Activated CD4-positive, CD25-positive, alpha-beta regulatory T cell treated with anti-CD3 and anti-CD28 coated beads, Interleukin-2, amount 50 U/mL, for 24 hours (primary cell): Measurements from ENCODE around the gene ATF6.

ENCODE experiments used
- ATAC-seq, 2 donors: fragments of 150-1000 bp; cut with Tn5 transposase; one replicate each; pipeline ENCODE4 v1.10.0; 2021; ENCODE audit warnings: mild to moderate bottlenecking in 1 of 2, moderate library complexity in 1 of 2

ATF6 gene

DNA sequence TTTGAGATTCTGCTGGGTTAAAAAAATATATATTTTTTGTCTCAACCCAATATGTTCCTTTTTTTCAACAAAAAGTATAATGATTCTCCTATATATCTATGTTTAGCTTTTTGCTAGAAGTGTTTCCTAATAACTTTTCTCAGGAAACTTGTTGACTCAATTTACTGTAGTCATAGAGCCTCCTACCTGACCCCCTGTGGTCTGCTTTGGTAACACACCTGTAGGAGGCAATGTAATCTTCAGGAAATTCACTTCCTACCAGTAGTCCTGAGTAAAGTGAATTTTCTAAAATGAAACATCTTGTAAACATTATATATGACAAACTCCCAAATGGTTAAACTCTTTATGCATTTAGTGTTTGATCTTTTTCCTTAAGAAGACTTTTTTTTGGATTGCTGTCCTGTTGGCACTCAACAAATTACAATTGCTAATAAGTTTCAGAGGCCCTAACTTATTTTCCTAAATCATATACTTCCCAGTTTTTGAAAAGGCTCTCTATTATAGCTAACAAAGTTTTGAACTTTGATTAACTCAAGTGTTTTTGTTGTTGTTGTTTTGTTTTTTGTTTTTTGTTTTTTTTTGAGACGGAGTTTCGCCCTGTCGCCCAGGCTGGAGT, 139.3 kb downstream of the ATF6 start:
- peak in 1 of 2 donors; percentile 38 for ATAC-seq

DNA sequence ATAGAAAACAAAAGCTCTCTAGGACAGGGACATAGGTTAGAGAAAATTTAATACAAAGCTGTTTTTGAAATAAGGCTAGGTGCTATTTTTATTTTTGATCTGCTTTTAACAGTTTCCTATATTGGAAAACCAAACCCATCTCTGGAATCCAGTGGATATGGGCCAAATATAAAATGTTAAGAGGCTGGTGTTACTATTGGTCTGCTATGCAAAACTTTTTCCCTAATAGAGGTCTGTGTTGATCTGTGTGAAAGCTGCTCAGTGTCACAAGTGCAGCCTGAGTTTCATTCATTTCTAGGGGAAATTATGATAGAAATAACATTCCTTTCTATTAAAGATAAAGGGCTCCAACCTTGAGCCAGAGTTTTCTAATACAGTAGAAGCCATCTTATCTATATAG, 141.1 kb downstream of the ATF6 start:
- no peak for ATAC-seq

DNA sequence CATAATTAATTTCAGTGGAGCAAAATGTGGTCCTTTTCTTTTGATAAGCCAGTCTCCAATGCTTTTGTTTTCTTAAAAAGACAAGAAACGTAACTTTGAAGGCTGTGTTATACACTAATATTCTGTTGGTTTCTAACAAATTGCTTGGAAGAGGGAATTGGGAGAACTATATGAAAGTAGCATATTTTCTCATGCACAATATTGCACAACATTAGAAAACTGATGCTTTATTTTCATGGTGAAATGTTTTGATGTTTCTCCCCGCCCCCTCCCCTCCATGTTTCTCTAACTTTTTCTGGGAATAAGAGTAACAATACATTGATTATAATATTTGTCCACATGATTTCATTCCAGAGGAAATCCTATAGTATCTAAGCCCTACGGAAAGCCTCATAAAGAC, 142.1 kb downstream of the ATF6 start:
- ATAC-seq = no peak

DNA sequence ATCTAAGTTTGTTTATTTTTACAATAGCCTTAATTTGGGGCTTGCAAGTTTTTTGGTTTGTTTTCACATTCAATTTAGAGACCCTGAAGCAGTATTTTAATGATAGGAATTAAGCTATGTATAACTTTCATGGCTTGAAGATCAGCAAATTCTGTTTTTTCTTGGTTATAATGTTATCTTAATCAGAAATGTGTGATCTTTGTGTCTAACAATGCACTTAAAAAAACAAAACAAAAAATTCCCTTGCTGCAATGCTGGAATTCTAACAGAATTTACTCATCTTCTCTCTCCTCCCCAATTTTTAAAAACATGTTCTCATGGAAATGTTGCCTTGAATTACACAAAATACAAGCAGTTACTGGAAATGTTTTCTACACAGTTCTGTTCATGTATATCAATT, 144.5 kb downstream of the ATF6 start:
- ATAC-seq = no peak

DNA sequence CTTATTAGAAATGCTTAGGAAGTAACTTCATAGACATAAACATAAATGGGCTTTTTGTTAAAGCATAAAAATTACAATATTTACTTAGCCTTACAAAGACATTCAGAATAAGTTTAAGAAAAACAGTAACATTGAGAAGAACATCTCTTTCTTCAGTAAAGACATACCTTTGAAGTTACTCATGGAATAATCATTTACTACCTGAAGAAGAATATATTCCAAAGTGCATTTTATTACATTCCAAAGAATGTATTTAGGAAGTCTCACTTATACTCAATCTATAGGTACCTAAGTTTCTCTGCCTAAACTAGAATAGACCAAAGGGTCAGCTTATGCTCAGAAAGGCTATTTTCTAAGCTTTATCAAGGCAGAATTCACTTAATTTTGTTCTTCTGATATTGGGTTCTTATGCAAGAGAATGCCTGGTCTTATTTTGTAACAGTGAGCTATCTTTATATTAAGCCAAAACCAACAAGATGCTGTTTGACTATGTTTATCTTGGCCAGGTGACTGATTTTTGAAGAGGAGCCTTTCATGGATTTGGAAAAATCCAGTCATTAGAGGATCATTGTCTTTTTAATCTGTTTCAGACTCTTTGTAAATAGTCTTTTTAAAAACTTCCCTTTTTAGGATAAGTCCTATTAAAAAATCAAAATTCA, 147.5 kb downstream of the ATF6 start:
- ATAC-seq = no peak

DNA sequence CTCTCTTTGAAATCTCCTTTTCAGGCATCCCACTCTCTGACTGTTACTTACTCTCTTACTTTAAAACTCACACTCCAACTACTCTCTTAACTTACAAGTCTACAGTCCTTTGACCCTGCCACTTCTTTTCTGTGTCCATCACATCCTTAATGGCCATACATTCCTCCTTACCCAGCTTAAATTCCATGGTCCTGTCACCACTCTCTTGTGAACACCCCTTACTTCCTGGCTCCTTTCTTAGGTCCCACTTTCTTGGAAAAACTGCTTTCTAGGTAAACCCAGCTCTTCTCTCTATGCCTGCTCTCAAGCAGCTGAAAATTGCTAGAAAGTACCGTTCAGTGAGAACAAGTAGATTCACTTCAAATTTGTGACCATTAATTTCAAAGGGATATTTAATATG, 148.5 kb downstream of the ATF6 start:
- ATAC-seq = no peak

DNA sequence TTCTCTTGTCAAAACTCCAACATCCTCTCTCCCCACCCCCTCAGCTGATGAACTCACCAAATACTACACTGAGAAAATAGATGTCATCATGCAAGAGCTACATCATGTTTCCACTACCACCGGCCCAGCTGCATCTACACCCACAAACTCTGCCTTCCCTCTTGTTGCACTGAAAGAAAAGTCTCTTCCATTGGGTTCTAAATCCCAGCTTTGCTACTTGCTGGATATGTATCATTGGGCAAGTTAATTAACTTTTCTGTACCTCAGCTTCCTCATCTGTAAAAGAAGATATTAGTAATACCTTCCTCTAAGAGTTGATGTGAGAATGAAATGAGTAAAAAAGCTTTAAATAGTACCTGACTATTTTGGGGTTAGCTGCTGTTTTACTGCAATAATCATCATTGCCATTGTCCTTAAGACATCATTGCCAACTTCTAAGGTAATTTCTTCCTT, 149.0 kb downstream of the ATF6 start:
- ATAC-seq = peak; percentile 83 to 86

DNA sequence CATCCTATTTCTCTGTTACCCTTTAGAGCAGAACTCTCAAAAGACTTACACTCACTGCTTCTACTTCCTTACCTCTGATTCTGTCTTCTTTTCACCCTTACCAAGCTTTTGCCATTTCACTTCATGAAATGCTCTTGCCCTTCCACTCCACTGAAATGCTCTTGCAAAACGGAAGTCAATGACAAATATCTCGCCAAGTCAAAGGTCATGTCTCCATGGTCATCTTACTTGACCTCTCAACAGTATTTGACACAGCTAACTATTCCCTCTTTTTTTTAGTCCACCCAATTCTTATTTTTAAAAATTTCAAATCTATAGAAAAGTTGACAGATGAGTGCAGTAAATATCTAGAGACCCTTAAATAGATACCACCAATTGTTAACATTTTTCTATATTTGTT, 149.9 kb downstream of the ATF6 start:
- ATAC-seq = no peak

DNA sequence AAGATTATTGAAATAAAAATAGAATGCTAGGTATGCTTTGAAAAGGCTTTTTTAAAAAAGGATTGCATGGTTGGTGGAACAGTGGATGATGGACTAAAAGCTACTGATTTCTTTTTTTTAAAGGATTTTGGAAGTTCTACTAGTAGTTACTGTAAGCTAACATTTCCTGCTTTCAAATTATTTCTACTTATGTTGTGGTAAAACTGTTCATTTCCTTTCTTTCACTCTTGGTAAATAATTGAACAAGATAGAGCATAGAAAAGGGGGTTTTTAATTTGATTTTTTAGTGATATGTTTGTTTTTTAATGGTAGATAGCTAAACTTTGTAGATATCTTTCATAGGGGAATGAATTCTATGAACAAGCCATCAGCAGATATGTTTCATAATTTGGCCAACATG, 153.1 kb downstream of the ATF6 start:
- ATAC-seq = no peak

DNA sequence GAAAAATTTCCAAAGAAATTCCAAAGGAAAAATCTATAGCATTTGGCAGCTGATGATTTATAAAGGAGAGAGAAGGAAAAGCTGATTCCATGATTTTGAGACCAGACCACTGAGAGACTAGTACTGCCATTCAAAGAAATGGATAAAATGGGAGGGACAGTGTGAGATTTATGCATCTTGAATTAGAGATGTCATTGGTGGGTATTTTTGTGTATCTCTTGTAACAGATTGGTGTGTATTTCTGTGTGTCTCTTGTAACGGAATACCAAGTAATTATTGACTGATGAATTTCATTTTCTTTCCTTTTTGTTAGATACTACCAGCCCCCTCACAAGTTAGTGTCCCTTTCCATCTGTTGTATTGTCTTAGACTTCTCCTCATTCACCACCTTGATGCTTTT, 155.4 kb downstream of the ATF6 start:
- ATAC-seq = no peak

DNA sequence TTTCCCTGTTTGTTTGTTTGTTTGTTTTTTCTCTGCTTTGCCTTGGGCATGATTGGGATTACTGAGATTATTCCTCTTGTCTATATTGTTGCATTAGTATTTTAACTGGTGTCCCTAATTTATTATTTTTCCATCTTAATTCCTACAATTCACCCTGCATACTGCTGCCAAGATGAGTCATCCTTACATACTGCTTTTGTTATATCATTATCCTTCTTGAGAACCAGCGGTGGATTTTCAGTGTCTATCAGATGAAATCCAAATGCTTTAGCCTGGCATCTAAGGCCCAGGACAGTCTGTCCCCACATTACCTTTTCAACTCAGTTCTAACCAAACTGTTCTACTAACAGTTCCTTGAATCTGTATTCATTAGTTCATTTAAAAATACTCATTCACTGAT, 155.9 kb downstream of the ATF6 start:
- no peak for ATAC-seq

DNA sequence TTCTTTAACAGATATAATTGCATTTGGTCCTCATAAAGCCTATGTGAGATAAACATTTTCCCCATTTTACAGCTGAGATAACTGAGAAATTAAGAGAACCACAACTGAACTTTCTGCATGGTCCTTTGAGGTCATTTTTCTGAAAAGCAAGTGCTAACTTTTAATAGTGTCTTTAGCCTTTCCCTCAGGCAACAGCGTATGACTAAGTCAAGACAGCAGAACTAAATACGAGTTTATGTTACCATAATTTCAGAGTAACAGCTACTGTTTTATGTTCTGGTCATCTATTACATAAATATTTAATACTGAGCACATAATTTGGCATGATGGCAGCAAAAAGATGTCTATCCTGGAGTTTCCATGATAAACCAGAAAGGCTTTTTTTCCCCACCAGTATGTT, 161.9 kb downstream of the ATF6 start:
- ATAC-seq = no peak

DNA sequence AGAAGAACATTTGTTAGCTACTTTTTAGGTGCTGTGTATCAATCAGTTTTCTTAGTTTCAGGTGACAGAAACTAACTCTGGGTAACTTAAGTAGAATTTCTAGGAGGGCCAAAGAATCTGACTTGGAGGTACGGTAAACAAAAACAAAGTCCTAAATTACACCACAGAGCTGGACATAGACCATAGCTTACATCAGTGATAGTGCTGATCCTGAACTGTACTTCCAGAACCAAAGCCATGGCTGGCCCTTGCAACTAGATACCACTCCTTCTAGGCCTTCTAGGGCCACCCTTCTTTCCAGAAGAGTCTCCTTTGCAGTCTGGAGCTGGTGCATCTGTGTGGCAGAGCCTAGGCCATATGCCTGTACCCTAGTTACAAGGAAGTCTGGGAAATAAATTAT, 163.0 kb downstream of the ATF6 start:
- ATAC-seq = no peak

DNA sequence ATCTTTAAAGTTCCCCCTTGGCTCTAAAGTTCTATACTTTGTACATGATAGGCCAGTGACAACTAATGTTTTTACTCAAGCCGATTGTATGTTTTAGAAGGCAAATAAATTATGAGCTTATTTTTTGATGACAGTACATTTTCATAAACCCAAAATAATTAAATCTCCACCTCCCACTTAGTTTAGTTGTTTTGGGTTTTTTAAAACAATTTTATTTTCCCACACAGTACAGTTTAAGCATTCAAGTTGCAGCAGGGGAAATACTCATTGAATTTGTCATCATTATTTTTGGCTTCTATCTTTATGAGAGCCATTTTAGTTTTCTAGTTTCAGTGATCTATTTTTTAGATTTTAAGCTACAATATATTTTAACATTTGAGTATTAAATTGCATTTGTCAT, 163.9 kb downstream of the ATF6 start:
- no peak for ATAC-seq

DNA sequence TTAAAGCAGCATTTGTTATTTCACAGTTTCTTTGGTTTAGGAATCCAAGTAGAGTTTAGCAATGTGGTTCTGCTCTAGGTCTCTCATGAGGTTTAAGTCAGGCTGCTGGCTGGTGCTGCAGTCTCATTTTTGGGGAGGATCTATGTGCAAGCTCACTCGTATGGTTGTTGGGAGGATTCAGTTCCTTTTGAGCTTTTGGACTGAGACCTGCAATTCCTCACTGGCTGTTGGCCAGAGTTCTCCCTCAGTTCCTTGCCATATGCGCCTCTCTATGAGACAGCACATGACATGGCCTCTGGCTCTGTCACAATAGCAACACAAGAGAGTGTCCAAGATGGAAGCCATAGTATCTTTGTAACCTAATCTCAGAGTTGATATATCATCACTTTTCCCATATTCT, 166.5 kb downstream of the ATF6 start:
- no peak for ATAC-seq

DNA sequence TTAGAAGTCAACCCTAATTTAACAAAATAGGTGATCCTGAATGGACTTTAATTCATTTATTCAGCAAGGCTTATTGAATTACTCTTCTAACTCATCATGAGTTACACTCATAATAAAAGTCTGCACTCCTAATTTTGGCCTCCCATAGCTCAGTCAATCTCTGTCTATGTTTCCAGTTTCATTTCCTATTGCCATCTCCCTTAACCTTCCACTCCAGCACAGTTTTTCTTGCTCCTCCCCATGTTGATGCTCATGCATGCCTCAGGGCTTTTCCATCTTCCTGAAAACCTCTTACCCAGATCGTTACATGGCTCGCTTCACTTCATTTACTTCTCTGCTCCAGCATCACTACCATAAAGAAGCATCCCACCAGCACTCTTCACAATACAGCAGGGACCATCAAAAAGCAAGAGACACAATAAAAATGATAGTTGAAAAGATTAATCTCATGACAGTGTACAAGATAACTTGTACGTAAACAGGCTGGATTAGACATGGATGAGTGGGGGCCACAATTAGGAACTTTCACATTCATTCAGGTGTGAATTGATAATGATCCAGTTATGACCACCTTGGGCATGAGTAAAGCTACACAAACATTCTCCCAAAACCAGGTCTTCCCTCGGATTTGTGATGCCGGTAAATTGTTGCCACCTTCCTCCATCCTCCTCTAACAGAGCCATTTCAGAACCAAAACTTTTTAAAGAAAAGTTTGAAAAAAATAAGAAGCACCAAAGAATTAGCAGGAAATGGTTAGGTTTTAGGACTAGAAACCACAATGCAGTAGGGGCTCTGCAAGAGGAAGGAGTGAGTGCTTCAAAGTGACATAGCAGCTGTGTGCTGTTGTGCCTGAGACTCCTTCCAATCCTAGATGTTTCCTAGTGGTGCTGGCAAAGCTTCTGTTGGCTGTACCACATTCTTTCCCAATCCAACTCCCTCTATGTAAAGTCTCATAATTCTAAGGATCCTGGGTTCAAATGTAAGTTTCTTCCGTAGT, 167.8 kb downstream of the ATF6 start:
- peak; percentile 32 to 41 for ATAC-seq

DNA sequence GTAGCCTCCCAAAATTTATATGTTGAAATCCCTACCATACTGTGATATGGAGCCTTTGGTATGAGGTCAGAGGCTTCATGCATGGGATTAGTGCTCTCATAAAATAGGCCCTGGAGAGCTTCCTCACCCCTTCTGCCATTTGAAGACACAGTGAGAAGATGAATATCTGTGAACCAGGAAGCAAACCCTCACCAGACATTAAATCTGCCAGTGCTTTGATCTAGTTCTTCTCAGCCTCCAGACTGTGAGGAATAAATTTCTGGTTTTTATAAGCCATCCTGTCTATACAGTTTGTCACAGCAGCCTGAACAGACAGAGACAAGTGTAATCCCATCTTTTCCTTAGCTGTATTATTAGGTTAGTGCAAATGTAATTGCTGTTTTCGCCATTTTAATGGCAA, 169.1 kb downstream of the ATF6 start:
- ATAC-seq = no peak

DNA sequence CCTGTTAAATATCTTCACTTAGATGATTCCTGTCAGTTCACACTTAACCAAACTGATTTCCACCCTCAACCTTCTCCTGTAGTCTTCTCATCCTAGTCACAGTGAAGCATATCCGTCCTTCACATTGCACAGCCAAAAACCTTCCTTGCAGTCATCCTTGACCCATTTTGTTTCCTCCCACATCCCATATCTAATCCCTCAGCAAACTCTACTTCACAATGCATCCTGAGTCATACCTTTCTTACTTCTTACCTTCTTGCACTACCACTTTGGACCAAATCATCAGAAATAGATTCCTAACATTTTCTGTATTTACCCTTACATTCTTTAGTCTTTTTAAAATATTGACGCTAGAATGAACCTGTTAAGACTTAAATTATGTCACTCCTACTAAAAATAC, 170.7 kb downstream of the ATF6 start:
- ATAC-seq = no peak

DNA sequence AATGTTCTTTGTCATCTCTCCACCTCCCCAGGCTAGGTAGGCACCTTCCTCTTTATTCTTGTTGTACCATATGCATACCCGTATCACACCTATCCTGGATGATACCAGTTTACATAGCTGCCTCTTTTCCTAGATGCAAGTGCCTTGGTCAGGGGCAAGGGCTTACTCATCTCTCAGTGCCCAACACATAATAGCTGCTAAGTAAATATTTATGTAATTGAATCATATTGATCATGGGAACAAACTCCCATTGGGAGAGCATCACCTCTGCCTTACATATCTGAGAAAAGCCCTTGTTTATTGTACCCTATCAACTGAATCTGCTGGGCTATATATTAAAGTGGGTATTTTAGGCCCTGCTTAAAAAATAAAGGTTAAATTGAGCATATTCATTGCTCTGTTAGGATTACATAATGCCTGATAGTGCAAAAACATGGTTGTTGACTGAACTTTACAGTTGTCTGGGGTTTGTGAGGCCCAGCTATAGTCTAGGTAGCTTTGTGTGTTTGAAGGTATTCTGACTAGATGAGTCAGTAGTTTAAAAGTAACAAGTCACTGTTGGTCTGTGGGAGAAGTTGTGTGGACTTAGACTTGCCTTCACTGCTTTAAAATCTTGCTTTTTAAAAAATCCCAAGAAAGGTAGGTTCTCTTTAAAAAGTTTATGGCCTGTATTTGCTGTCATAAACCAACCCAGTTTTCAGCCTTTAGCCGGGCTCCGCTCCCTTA, 174.9 kb downstream of the ATF6 start:
- no peak for ATAC-seq

DNA sequence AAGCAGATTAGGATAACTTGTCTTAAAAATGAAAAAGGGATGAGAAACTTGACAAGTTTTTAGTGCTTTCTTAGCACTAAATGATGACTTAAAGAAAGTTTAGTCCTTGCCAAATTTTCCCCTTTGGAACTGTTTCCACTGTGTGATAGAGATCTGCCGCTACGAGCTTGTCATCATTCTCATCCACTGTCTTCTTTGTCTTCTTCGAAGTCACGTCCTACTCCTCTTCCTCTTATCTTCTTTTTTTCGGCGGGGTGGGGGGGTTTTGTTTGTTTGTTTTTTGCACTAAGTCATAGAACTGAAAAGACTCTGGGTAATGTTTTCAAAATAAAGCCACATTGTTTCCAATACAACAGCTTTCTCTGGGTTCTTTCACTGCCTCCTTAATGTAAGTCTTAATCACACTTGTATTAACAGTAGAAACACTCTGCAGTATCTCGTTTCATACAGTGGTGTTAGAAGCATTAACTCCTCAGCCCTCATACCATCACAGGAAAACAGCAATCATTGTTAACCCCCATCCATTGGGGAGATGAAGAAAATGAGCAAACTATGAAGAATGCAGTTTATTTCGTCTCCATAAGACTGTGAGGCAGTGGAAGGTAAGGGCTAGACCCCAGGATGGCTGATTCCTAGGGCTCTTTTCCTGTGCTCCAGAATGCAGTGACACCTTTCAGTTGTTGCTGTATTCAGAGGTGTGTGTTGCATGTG, 175.8 kb downstream of the ATF6 start:
- ATAC-seq = no peak

DNA sequence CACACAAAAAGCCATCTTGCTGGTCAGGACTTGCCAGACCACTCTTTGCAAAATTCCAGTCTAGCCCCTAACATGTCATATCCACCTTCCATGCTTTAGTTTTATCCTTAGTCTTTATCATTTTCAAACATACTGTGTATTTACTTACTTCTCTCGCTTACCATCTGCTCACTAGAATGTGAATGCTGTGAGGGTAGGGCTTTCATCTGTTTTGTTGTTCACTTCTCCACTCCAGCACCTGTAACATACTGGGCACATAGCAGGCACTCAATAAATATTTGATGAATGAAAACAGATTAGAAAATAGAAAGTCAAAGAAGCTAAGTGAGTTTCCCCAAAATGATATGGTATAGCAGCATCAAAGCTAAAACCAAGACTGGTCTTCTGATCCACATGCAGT, 177.6 kb downstream of the ATF6 start:
- no peak for ATAC-seq

DNA sequence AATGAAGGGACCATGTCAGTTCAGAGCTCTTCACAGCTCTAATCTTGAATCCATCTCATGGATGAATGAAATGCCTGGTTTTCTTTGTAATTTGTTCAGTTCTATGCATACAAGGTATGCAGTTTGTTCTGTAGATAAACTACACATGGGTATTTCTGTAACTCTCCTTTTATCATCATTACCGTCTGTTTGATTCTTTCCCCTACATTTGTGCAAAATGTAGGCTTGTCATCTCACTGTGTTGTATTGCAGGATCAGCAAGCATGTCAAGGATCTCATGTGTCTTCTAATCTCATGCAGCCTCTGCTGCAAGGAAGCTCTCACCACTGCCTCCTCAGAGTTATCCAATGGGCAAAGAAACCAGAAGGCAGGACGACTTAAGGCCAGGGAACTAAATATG, 178.3 kb downstream of the ATF6 start:
- ATAC-seq = no peak
